SK-N-SH (cell line): Measurements from ENCODE around the gene RGMA. TPM values are rescaled to one million over a fixed set of nuclear protein-coding genes. Genes with fewer than 3 reads are reported as not detected.

ENCODE experiments used
- CTCF ChIA-PET: fragments of 300-600, 350-600 bp; formaldehyde crosslinking; extraction: SDS; loops from one replicate; lab custom pipeline; 2021; lab: Yijun Ruan, JAX
- POLR2A ChIA-PET: fragments of 350-600 bp; sonication (Branson Sonifier 250); formaldehyde crosslinking; extraction: SDS; loops from one replicate; lab custom pipeline; 2020; ENCODE audit warnings: antibody characterized with exemption, inconsistent platforms; lab: Yijun Ruan, JAX
- DNase-seq: peaks from one replicate; pipeline ENCODE4 v3.0.0; 2012
- H2AFZ ChIP-seq: fragments of 200-600 bp; sonication (generic); 2 replicates; pipeline ENCODE4 v1.8.1; 2016; ENCODE audit warnings: antibody characterized with exemption, mild to moderate bottlenecking, low read depth
- H3F3A ChIP-seq: fragments of 200-600 bp; sonication (generic); replicated peaks from 2 replicates; pipeline ENCODE3; 2016; ENCODE audit warnings: antibody characterized with exemption, mild to moderate bottlenecking; ENCODE audit not compliant: insufficient read depth
- H3K27ac ChIP-seq, 2 experiments: fragments of 200-500 bp in 1 of 2; fragments of 200-600 bp in 1 of 2; sonication (Bioruptor generic) in 1 of 2; sonication (generic), shearing (Covaris generic) in 1 of 2; 2 replicates each; pipeline versions ENCODE4 v1.5.1 to v1.6.1; 2014 to 2016; ENCODE audit warnings: low read depth in 2 of 2, inconsistent platforms in 1 of 2, low read length in 1 of 2, mild to moderate bottlenecking in 1 of 2, mixed read lengths in 1 of 2
- H3K27me3 ChIP-seq: fragments of 200-600 bp; sonication (generic), shearing (Covaris generic); 2 replicates; pipeline ENCODE4 v1.6.1; 2016; ENCODE audit warnings: mixed run types; ENCODE audit not compliant: insufficient read depth
- H3K36me3 ChIP-seq, 2 experiments: fragments of 200-500 bp in 1 of 2; fragments of 200-600 bp in 1 of 2; sonication (Bioruptor generic) in 1 of 2; sonication (generic) in 1 of 2; replicated peaks in 1 of 2; 2 replicates each; pipeline versions ENCODE3 to v1.5.1; 2014 to 2016; ENCODE audit warnings: low read length in 1 of 2, mild to moderate bottlenecking in 1 of 2; ENCODE audit not compliant: insufficient read depth in 2 of 2, control insufficient read depth in 1 of 2
- H3K4me1 ChIP-seq, 2 experiments: fragments of 200-500 bp in 1 of 2; fragments of 200-600 bp in 1 of 2; sonication (Bioruptor generic) in 1 of 2; sonication (generic), shearing (Covaris generic) in 1 of 2; 2 replicates each; pipeline versions ENCODE4 v1.5.1 to v1.6.1; 2014 to 2016; ENCODE audit warnings: low read depth in 1 of 2, low read length in 1 of 2, mixed run types in 1 of 2; ENCODE audit not compliant: insufficient read depth in 2 of 2, control insufficient read depth in 1 of 2
- H3K4me2 ChIP-seq: fragments of 200-600 bp; sonication (generic), shearing (Covaris generic); 2 replicates; pipeline ENCODE4 v1.6.1; 2017; ENCODE audit warnings: mixed run types
- H3K4me3 ChIP-seq, 2 experiments: fragments of 200-500 bp in 1 of 2; fragments of 200-600 bp in 1 of 2; sonication (Bioruptor generic) in 1 of 2; sonication (generic), shearing (Covaris generic) in 1 of 2; 2 replicates each; pipeline versions ENCODE4 v1.5.1 to v1.8.1; 2014 to 2016; ENCODE audit warnings: low read depth in 2 of 2, inconsistent platforms in 1 of 2, low read length in 1 of 2, mild to moderate bottlenecking in 1 of 2, mixed read lengths in 1 of 2, moderate library complexity in 1 of 2
- H3K79me2 ChIP-seq: fragments of 200-600 bp; sonication (generic); 2 replicates; pipeline ENCODE4 v1.8.1; 2017; ENCODE audit warnings: mild to moderate bottlenecking; ENCODE audit not compliant: insufficient read depth
- H3K9ac ChIP-seq: fragments of 200-600 bp; sonication (generic); 2 replicates; pipeline ENCODE4 v1.6.1; 2017; ENCODE audit warnings: mixed run types
- H3K9me2 ChIP-seq: fragments of 200-600 bp; sonication (generic); 2 replicates; pipeline ENCODE4 v1.6.1; 2017; ENCODE audit warnings: mixed run types
- H3K9me3 ChIP-seq: fragments of 200-600 bp; sonication (generic); 2 replicates; pipeline ENCODE4 v1.6.1; 2017; ENCODE audit warnings: mixed run types, mild to moderate bottlenecking, moderate library complexity
- H4K20me1 ChIP-seq: fragments of 200-600 bp; sonication (generic); 2 replicates; pipeline ENCODE4 v1.6.1; 2017; ENCODE audit warnings: mild to moderate bottlenecking, mixed run types; ENCODE audit not compliant: insufficient read depth
- ELF1 ChIP-seq: IDR thresholded peaks from 2 replicates; pipeline ENCODE4 v1.4.0; 2012
- EZH2phosphoT487 ChIP-seq: fragments of 200-600 bp; sonication (generic); IDR thresholded peaks from 2 replicates; pipeline ENCODE4 v1.6.1; 2017; ENCODE audit warnings: low read depth, mixed run types, mild to moderate bottlenecking, antibody characterized with exemption, moderate library complexity, borderline replicate concordance
- GABPA ChIP-seq: IDR thresholded peaks from 2 replicates; pipeline ENCODE4 v1.4.0; 2012; ENCODE audit warnings: low read depth, mild to moderate bottlenecking
- JUND ChIP-seq: IDR thresholded peaks from 2 replicates; pipeline ENCODE4 v1.4.0; 2012
- MEF2A ChIP-seq: IDR thresholded peaks from 2 replicates; pipeline ENCODE4 v1.4.0; 2012; ENCODE audit warnings: low read depth, borderline replicate concordance
- MXI1 ChIP-seq: IDR thresholded peaks from 2 replicates; pipeline ENCODE4 v1.6.1; 2012; ENCODE audit warnings: mild to moderate bottlenecking, low read depth, low read length, improper control_type of control experiment
- NRF1 ChIP-seq: IDR thresholded peaks from 2 replicates; pipeline ENCODE4 v1.6.1; 2012; ENCODE audit warnings: low read depth, mild to moderate bottlenecking, low read length
- RAD21 ChIP-seq: IDR thresholded peaks from 2 replicates; pipeline ENCODE4 v1.6.1; 2012; ENCODE audit warnings: mild to moderate bottlenecking, low read length
- RCOR1 ChIP-seq: fragments of 150-350 bp; IDR thresholded peaks from 2 replicates; pipeline ENCODE4 v1.6.1; 2017; ENCODE audit warnings: antibody characterized with exemption, low read length
- SIN3A ChIP-seq: IDR thresholded peaks from 2 replicates; pipeline ENCODE4 v1.6.1; 2012; ENCODE audit warnings: low read depth, mild to moderate bottlenecking, low read length, moderate library complexity, borderline replicate concordance
- TAF1 ChIP-seq: IDR thresholded peaks from 2 replicates; pipeline ENCODE4 v1.6.1; 2012; ENCODE audit warnings: low read depth, mild to moderate bottlenecking, low read length, moderate library complexity, borderline replicate concordance
- YY1 ChIP-seq: IDR thresholded peaks from 2 replicates; pipeline ENCODE4 v1.4.0; 2012; ENCODE audit warnings: low read depth, mild to moderate bottlenecking
- ZBTB33 ChIP-seq: IDR thresholded peaks from 2 replicates; pipeline ENCODE4 v1.4.0; 2012; ENCODE audit warnings: low read depth, borderline replicate concordance
- WGBS: methylation state at CpG from one replicate; pipeline ENCODE4 v1.1.6; 2017; ENCODE audit warnings: low lambda C conversion rate; 5-methylcytosine and 5-hydroxymethylcytosine counted together
- polyA plus RNA-seq, 3 experiments: library from polyadenylated mRNA; depleted of rRNA; stranded (reverse); fragments of >200 nt; gene quantifications; 2 replicates each; pipeline ENCODE4 v1.2.3, GENCODE V29; 2012

Gene RGMA
- polyA plus RNA-seq, 1 of the 3 experiments (the other 2 are of a cell fraction) = 1.5 TPM

GRCh38 chr15:93131485-93132095, 42.6 kb upstream of the RGMA start:
- Histone ChIP-seq H3K9ac (no peak overlapping the region), H3K4me2 (no peak overlapping the region), H3K9me3 (no peaks in the 10 kb centered on the region), H3K4me1 (peaks cover 0 to 5% of the 10 kb centered on the region in 2 experiments; a peak in 1 of 4 replicates), H3K36me3 (no peaks in the 10 kb centered on the region), H3F3A (no peaks in the 10 kb centered on the region), H3K27me3 (no peaks in the 10 kb centered on the region), H3K27ac (no peak overlapping the region), H3K4me3 (no peak overlapping the region), H2AFZ (no peak overlapping the region), H3K79me2 (no peaks in the 10 kb centered on the region), H3K9me2 (no peaks in the 10 kb centered on the region), H4K20me1 (no peaks in the 10 kb centered on the region)
- DNase-seq = no peak
- WGBS = 42% methylated on average over 10 of the region's 10 CpGs
- TF ChIP-seq RAD21 (no peak), MXI1 (no peak), TAF1 (no peak), MEF2A (no peak), YY1 (no peak), GABPA (no peak), EZH2phosphoT487 (no peak), RCOR1 (no peak), ELF1 (no peak), JUND (no peak)
- ChIA-PET POLR2A (no interaction called here), CTCF (no interaction called here)

GRCh38 chr15:93129702-93130488, 40.9 kb upstream of the RGMA start:
- no peaks in the 10 kb centered on the region for H3F3A ChIP-seq
- H3K36me3 ChIP-seq = no peaks in the 10 kb centered on the region
- H3K4me3 ChIP-seq = no peak overlapping the region
- no peaks in the 10 kb centered on the region for H4K20me1 ChIP-seq
- DNase-seq = peak; percentile 30
- WGBS = 47% methylated on average over 11 of the region's 18 CpGs
- peaks cover 0 to 5% of the 10 kb centered on the region in 2 experiments; a peak in 1 of 4 replicates for H3K4me1 ChIP-seq
- H3K79me2 ChIP-seq = no peaks in the 10 kb centered on the region
- ChIA-PET CTCF (no interaction called here), POLR2A (no interaction called here)
- H3K27ac ChIP-seq = no peak overlapping the region
- no peaks in the 10 kb centered on the region for H3K9me2 ChIP-seq
- H3K4me2 ChIP-seq = no peak overlapping the region
- TF ChIP-seq SIN3A = no peak
- H3K9ac ChIP-seq = no peak overlapping the region
- no peaks in the 10 kb centered on the region for H3K27me3 ChIP-seq
- no peaks in the 10 kb centered on the region for H3K9me3 ChIP-seq
- H2AFZ ChIP-seq = no peak overlapping the region

- no peak overlapping the region for H3K4me2 ChIP-seq
- H3K9me3 ChIP-seq = no peaks in the 10 kb centered on the region
- no peak overlapping the region for H3K27ac ChIP-seq
- CTCF ChIA-PET = no interaction called here
- no peak overlapping the region for H3K9ac ChIP-seq
- TF ChIP-seq JUND = no peak
- no peak for TF ChIP-seq NRF1
- no peak for TF ChIP-seq ZBTB33
- no peaks in the 10 kb centered on the region for H3K79me2 ChIP-seq
- POLR2A ChIA-PET = no interaction called here
- no peak overlapping the region for H3K4me3 ChIP-seq
- peaks cover 0 to 5% of the 10 kb centered on the region in 2 experiments; a peak in 1 of 4 replicates for H3K4me1 ChIP-seq
- no peak overlapping the region for H2AFZ ChIP-seq
- no peaks in the 10 kb centered on the region for H3K9me2 ChIP-seq
- no peaks in the 10 kb centered on the region for H3F3A ChIP-seq
- WGBS = 31% methylated on average over 6 of the region's 6 CpGs
- no peak for DNase-seq
- no peaks in the 10 kb centered on the region for H3K36me3 ChIP-seq
- no peaks in the 10 kb centered on the region for H4K20me1 ChIP-seq
- no peaks in the 10 kb centered on the region for H3K27me3 ChIP-seq
Measured at GRCh38 chr15:93127286-93127685, 38.3 kb upstream of the RGMA start.
